Measurements from ENCODE around the gene GRB7.

GRCh38 chr17:39792526-39793221, 54.9 kb downstream of the GRB7 start:
- no peak for TF ChIP-seq CTCF (IDR thresholded peaks at IDR 0.05)
- no peak for TF ChIP-seq POLR2A (IDR thresholded peaks at IDR 0.05)

All from Peyer's patch (tissue), 4 donors.